Keratinocyte (primary cell): Measurements from ENCODE around the gene PPHLN1. TPM values are rescaled to one million over a fixed set of nuclear protein-coding genes. Genes with fewer than 3 reads are reported as not detected.

Experiments
- DNase-seq: peaks from one replicate; pipeline ENCODE4 v3.0.0-alpha.2; 2011; ENCODE audit warnings: low read depth, missing footprints, low spot score
- FAIRE-seq: peaks from 2 replicates; lab custom pipeline; 2011; peaks lifted over from hg19 to GRCh38; lab: Jason Lieb, UNC
- H2AFZ ChIP-seq: 2 replicates; pipeline ENCODE4 v1.6.0; 2012; ENCODE audit warnings: low read length, control low read depth, inconsistent platforms; ENCODE audit not compliant: control insufficient read depth
- H3K27ac ChIP-seq: 2 replicates; pipeline ENCODE4 v1.5.1; 2011; ENCODE audit warnings: low read length; ENCODE audit not compliant: control insufficient read depth, insufficient read depth
- H3K27me3 ChIP-seq: 3 replicates; pipeline ENCODE4 v1.6.0; 2011; ENCODE audit warnings: low read length; ENCODE audit not compliant: control insufficient read depth, insufficient read depth; ENCODE audit errors: extremely low read depth
- H3K36me3 ChIP-seq, 2 experiments: 2 replicates in 1 of 2; 3 replicates in 1 of 2; pipeline ENCODE4 v1.5.1; 2011; ENCODE audit warnings: low read length in 2 of 2, mild to moderate bottlenecking in 1 of 2; ENCODE audit not compliant: control insufficient read depth in 2 of 2, insufficient read depth in 2 of 2; ENCODE audit errors: extremely low read depth in 1 of 2
- H3K4me1 ChIP-seq: 3 replicates; pipeline ENCODE4 v1.5.1; 2011; ENCODE audit warnings: low read length; ENCODE audit not compliant: control insufficient read depth, insufficient read depth; ENCODE audit errors: extremely low read depth
- H3K4me2 ChIP-seq: 3 replicates; pipeline ENCODE4 v1.6.0; 2011; ENCODE audit warnings: low read depth, low read length; ENCODE audit not compliant: control insufficient read depth, insufficient read depth; ENCODE audit errors: extremely low read depth
- H3K4me3 ChIP-seq, 3 experiments: fragments of 200-600 bp in 1 of 3; sonication (generic) in 1 of 3; 2 replicates in 2 of 3; 3 replicates in 1 of 3; pipeline ENCODE4 v1.5.1; 2011 to 2016; ENCODE audit warnings: low read length in 3 of 3, mild to moderate bottlenecking in 3 of 3, control low read depth in 2 of 3, inconsistent platforms in 1 of 3, low read depth in 1 of 3, mixed read lengths in 1 of 3, mixed run types in 1 of 3, moderate library complexity in 1 of 3; ENCODE audit not compliant: control insufficient read depth in 2 of 3, insufficient read depth in 2 of 3; ENCODE audit errors: extremely low read depth in 1 of 3
- H3K79me2 ChIP-seq: 2 replicates; pipeline ENCODE4 v1.6.0; 2012; ENCODE audit warnings: low read length; ENCODE audit not compliant: control insufficient read depth, insufficient read depth
- H3K9ac ChIP-seq: 3 replicates; pipeline ENCODE4 v1.6.0; 2011; ENCODE audit warnings: low read length; ENCODE audit not compliant: control insufficient read depth, insufficient read depth; ENCODE audit errors: extremely low read depth
- H3K9me1 ChIP-seq: 3 replicates; pipeline ENCODE4 v1.6.0; 2011; ENCODE audit warnings: low read length; ENCODE audit not compliant: control insufficient read depth, insufficient read depth; ENCODE audit errors: extremely low read depth
- H3K9me3 ChIP-seq: 2 replicates; pipeline ENCODE4 v1.5.1; 2012; ENCODE audit warnings: low read depth, low read length; ENCODE audit not compliant: control insufficient read depth
- H4K20me1 ChIP-seq: 3 replicates; pipeline ENCODE4 v1.6.0; 2011; ENCODE audit warnings: low read length; ENCODE audit not compliant: control insufficient read depth, insufficient read depth; ENCODE audit errors: extremely low read depth
- CTCF ChIP-seq, 3 experiments: IDR thresholded peaks in 1 of 3; conservative IDR thresholded peaks in 1 of 3; optimal IDR thresholded peaks in 1 of 3; 2 replicates in 2 of 3; 3 replicates in 1 of 3; pipeline versions ENCODE3 to v1.5.1; 2011; ENCODE audit warnings: low read length in 3 of 3, mild to moderate bottlenecking in 3 of 3, moderate library complexity in 2 of 3, control low read depth in 1 of 3, inconsistent platforms in 1 of 3; ENCODE audit not compliant: insufficient read depth in 2 of 3; ENCODE audit errors: extremely low read depth in 1 of 3
- EZH2 ChIP-seq: IDR thresholded peaks from one replicate; pipeline ENCODE4 v1.6.1; 2012; ENCODE audit warnings: inconsistent platforms, mild to moderate bottlenecking, low read length, moderate library complexity
- dilution Hi-C: fragments of 300-500 bp; cut with MboI; formaldehyde crosslinking; loops from one replicate; pipeline ENCODE4 v1.7.0; 2020; ENCODE audit warnings: low sequenced_read_pairs; ENCODE audit not compliant: extremely low pct_ligation_motif_present
- polyA plus RNA-seq, 5 experiments: library from polyadenylated mRNA; depleted of rRNA in 3 of 5; stranded (reverse) in 3 of 5; stranded (forward) in 1 of 5; unstranded in 1 of 5; fragments of >200 nt; gene quantifications; 1 replicate in 1 of 5; 2 replicates in 3 of 5; 3 replicates in 1 of 5; pipeline versions ENCODE4 v1.2.1 to v1.2.3, GENCODE V29; 2011 to 2012; ENCODE audit warnings: missing spikeins in 2 of 5, low read depth in 1 of 5, low replicate concordance in 1 of 5

PPHLN1 gene
- polyA plus RNA-seq, 1 donor (not counting 4 experiments of a cell fraction or from before 2014, with no cell fraction given), result 95.5 TPM

- no peaks in the 10 kb centered on the region for H3K9me3 ChIP-seq
- H3K4me3 ChIP-seq, result no peak overlapping the region
- peaks cover 9% of the 10 kb centered on the region for H3K4me1 ChIP-seq
- dilution Hi-C loops, result no loop called here
- H3K27ac ChIP-seq, result no peak overlapping the region
- FAIRE-seq (no peak), DNase-seq (no peak)
- H3K36me3 ChIP-seq, result peaks cover 0 to 3% of the 10 kb centered on the region in 2 experiments
- peaks cover 9% of the 10 kb centered on the region for H4K20me1 ChIP-seq
- H2AFZ ChIP-seq, result no peak overlapping the region
- no peak overlapping the region for H3K9ac ChIP-seq
- peaks cover 91% of the 10 kb centered on the region for H3K79me2 ChIP-seq
- H3K27me3 ChIP-seq, result no peaks in the 10 kb centered on the region
- no peak overlapping the region for H3K4me2 ChIP-seq
- TF ChIP-seq EZH2 (no peak), CTCF (optimal IDR thresholded peaks at IDR 0.05 in 1 of 3, IDR thresholded peaks at IDR 0.05 in 1 of 3, conservative IDR thresholded peaks at IDR 0.05 in 1 of 3; ENCODE audit: extremely low read depth in 1 of 3, insufficient read depth in 2 of 3, low read length in 3 of 3) (peak in 2 of 3 experiments; percentile 28 to 38)
- peaks cover 3% of the 10 kb centered on the region for H3K9me1 ChIP-seq
Observed at GRCh38 chr12:42332301-42333285, 6.6 kb downstream of the PPHLN1 start.

GRCh38 chr12:42336286-42336685, 10.3 kb downstream of the PPHLN1 start:
- Histone ChIP-seq H3K79me2 (peaks cover 87% of the 10 kb centered on the region), H3K36me3 (peaks cover 0 to 3% of the 10 kb centered on the region in 2 experiments), H3K4me1 (no peaks in the 10 kb centered on the region), H3K4me2 (no peak overlapping the region), H3K27ac (no peak overlapping the region), H2AFZ (no peak overlapping the region), H3K4me3 (no peak overlapping the region), H3K9ac (no peak overlapping the region), H3K9me1 (no peaks in the 10 kb centered on the region), H4K20me1 (peaks cover 9% of the 10 kb centered on the region), H3K9me3 (no peaks in the 10 kb centered on the region), H3K27me3 (no peaks in the 10 kb centered on the region)
- dilution Hi-C loops, result no loop called here
- no peak for TF ChIP-seq CTCF (optimal IDR thresholded peaks at IDR 0.05 in 1 of 3, IDR thresholded peaks at IDR 0.05 in 1 of 3, conservative IDR thresholded peaks at IDR 0.05 in 1 of 3; ENCODE audit: extremely low read depth in 1 of 3, insufficient read depth in 2 of 3, low read length in 3 of 3)
- no peak for TF ChIP-seq EZH2
- FAIRE-seq (no peak), DNase-seq (no peak)
